Mucosa of rectum (tissue), 2 donors: ENCODE data around the gene SMIM13.
A peak's percentile ranks its signal among the peaks of the same experiment; 100 is the strongest.

ENCODE experiments used
- H3K27ac ChIP-seq, 2 donors: one replicate each; pipeline ENCODE4 v1.7.0; 2013; ENCODE audit warnings: inconsistent platforms in 2 of 2, low read depth in 2 of 2, low read length in 2 of 2
- H3K27me3 ChIP-seq, 2 donors: one replicate each; pipeline ENCODE4 v1.7.0; 2013; ENCODE audit warnings: low read length in 2 of 2; ENCODE audit not compliant: control insufficient read depth in 2 of 2, insufficient read depth in 2 of 2
- H3K36me3 ChIP-seq, 2 donors: one replicate each; pipeline ENCODE4 v1.7.0; 2013; ENCODE audit warnings: low read length in 2 of 2; ENCODE audit not compliant: control insufficient read depth in 2 of 2, insufficient read depth in 2 of 2
- H3K4me1 ChIP-seq, 2 donors: one replicate each; pipeline ENCODE4 v1.7.0; 2013; ENCODE audit warnings: low read length in 2 of 2, mild to moderate bottlenecking in 1 of 2; ENCODE audit not compliant: control insufficient read depth in 2 of 2, insufficient read depth in 2 of 2
- H3K4me3 ChIP-seq, 2 donors: one replicate each; pipeline ENCODE4 v1.7.0; 2013; ENCODE audit warnings: low read length in 2 of 2
- H3K9ac ChIP-seq, 2 donors: one replicate each; pipeline ENCODE4 v1.7.0; 2013; ENCODE audit warnings: low read length in 2 of 2, low read depth in 1 of 2, mild to moderate bottlenecking in 1 of 2
- H3K9me3 ChIP-seq, 2 donors: one replicate each; pipeline ENCODE4 v1.7.0; 2013; ENCODE audit warnings: low read length in 2 of 2; ENCODE audit not compliant: control insufficient read depth in 2 of 2
- donor health status: healthy.
- donor health status: Normal muscosa, but diverticular disease.

Gene SMIM13

DNA sequence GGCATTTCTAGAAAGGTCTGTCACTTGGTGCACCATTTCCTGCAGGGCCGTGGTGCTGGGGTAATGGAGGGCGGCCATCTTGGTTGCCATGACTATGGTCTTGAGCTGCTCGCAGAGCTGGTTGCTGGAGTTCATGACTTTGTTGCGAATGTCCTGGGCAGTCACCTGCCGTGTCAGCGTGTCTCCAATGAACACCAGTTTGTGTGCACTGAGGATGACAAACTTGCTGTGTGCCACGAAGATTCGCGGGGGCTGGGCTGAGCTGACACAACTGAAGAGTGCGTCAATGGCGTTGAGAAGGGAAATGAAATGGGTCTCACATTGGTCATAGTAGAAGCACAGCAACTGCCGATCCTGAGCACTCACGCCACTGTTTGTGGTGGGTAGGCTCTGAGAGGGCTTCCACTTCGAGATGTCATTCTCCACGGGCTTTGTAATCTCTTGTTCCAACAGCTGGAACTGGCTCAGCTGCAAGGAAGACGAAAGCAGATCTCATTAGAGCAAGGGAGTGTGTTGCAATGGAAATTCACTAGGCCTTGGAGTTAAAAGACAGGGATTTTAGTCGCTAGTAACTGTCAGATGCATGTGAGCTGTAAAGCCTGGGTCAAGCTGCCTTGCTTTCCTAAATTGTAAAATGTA lies 91.7 kb downstream of the SMIM13 start:
- no peak overlapping the region for H3K9ac ChIP-seq
- no peaks in the 10 kb centered on the region for H3K9me3 ChIP-seq
- peaks cover 0 to 17% of the 10 kb centered on the region in 2 donors for H3K4me1 ChIP-seq
- H3K4me3 ChIP-seq, result no peak overlapping the region
- H3K27me3 ChIP-seq, result no peaks in the 10 kb centered on the region
- peaks cover 49 to 58% of the 10 kb centered on the region in 2 donors for H3K36me3 ChIP-seq
- no peak overlapping the region for H3K27ac ChIP-seq

DNA sequence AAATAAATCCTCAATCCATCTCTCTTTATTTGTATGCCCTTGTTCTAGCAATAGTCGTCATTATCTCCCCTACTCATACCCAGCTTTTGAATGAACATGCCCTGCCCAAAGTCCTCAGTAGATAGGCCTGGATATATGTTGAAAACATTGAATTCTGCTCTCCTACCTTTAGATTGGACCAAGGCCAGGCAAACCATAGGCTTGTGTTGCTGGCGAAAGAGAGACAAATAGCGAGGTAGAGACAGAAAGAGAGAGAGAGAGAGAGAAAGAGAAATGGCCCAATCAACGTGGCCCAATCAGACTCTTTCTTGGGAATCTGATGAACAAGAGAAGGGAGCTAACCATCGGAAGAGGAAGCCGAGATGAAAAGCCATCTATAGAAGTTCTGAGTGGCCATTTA lies 93.7 kb downstream of the SMIM13 start:
- no peaks in the 10 kb centered on the region for H3K9me3 ChIP-seq
- H3K36me3 ChIP-seq, result peaks cover 69 to 76% of the 10 kb centered on the region in 2 donors
- peaks cover 0 to 17% of the 10 kb centered on the region in 2 donors for H3K4me1 ChIP-seq
- H3K9ac ChIP-seq, result peak overlapping the region in 1 of 2 donors; percentile 37
- H3K27me3 ChIP-seq, result no peaks in the 10 kb centered on the region
- peak overlapping the region in 1 of 2 donors; percentile 38 for H3K4me3 ChIP-seq
- H3K27ac ChIP-seq, result peak overlapping the region; percentile 46 to 90
